H9 (cell line): Measurements from ENCODE around the gene XYLB. TPM values are rescaled to one million over a fixed set of nuclear protein-coding genes. Genes with fewer than 3 reads are reported as not detected.

Experiments
- DNase-seq: peaks from one replicate; pipeline ENCODE4 v3.0.0-alpha.2; 2017
- H2AFZ ChIP-seq: one replicate; pipeline ENCODE4 v1.6.1; 2013; ENCODE audit warnings: mild to moderate bottlenecking, low read length, control low read depth, moderate library complexity
- H2AK5ac ChIP-seq: 2 replicates; pipeline ENCODE4 v1.6.1; 2013; ENCODE audit warnings: low read length, control low read depth, mixed read lengths; ENCODE audit not compliant: insufficient read length
- H2BK120ac ChIP-seq: one replicate; pipeline ENCODE4 v1.6.1; 2013; ENCODE audit warnings: low read depth, mild to moderate bottlenecking, low read length, control low read depth, inconsistent platforms; ENCODE audit not compliant: poor library complexity, severe bottlenecking
- H2BK12ac ChIP-seq: 2 replicates; pipeline ENCODE4 v1.6.1; 2013; ENCODE audit warnings: low read length, control low read depth, mixed read lengths, low read depth; ENCODE audit not compliant: insufficient read length
- H2BK15ac ChIP-seq: 2 replicates; pipeline ENCODE4 v1.6.1; 2013; ENCODE audit warnings: low read depth, low read length, control low read depth
- H2BK20ac ChIP-seq: one replicate; pipeline ENCODE4 v1.6.1; 2013; ENCODE audit warnings: low read depth, mild to moderate bottlenecking, low read length, control low read depth, inconsistent platforms; ENCODE audit not compliant: poor library complexity, severe bottlenecking
- H2BK5ac ChIP-seq: 2 replicates; pipeline ENCODE4 v1.6.1; 2013; ENCODE audit warnings: low read length, control low read depth, mixed read lengths; ENCODE audit not compliant: insufficient read length
- H3K14ac ChIP-seq: 2 replicates; pipeline ENCODE4 v1.6.1; 2013; ENCODE audit warnings: low read length, control low read depth; ENCODE audit not compliant: insufficient read depth
- H3K18ac ChIP-seq: 2 replicates; pipeline ENCODE4 v1.6.1; 2013; ENCODE audit warnings: low read depth, mild to moderate bottlenecking, mixed read lengths, low read length, control low read depth; ENCODE audit not compliant: insufficient read length
- H3K23ac ChIP-seq: 2 replicates; pipeline ENCODE4 v1.6.1; 2013; ENCODE audit warnings: low read length, control low read depth, mixed read lengths, low read depth; ENCODE audit not compliant: insufficient read length
- H3K23me2 ChIP-seq: 2 replicates; pipeline ENCODE4 v1.6.1; 2013; ENCODE audit warnings: low read depth, mild to moderate bottlenecking, mixed read lengths, low read length, control low read depth; ENCODE audit not compliant: insufficient read length, poor library complexity, severe bottlenecking
- H3K27ac ChIP-seq: 2 replicates; pipeline ENCODE4 v1.5.1; 2013; ENCODE audit warnings: low read length, control low read depth, mixed read lengths, low read depth; ENCODE audit not compliant: insufficient read length
- H3K27me3 ChIP-seq: 2 replicates; pipeline ENCODE4 v1.6.1; 2013; ENCODE audit warnings: low read length, control low read depth, inconsistent platforms; ENCODE audit not compliant: insufficient read depth
- H3K4ac ChIP-seq: 2 replicates; pipeline ENCODE4 v1.6.1; 2013; ENCODE audit warnings: low read depth, mild to moderate bottlenecking, control low read depth, inconsistent platforms, low read length, moderate library complexity
- H3K4me1 ChIP-seq: 2 replicates; pipeline ENCODE4 v1.6.1; 2013; ENCODE audit warnings: low read length, control low read depth, inconsistent platforms; ENCODE audit not compliant: insufficient read depth
- H3K4me2 ChIP-seq: 2 replicates; pipeline ENCODE4 v1.6.1; 2013; ENCODE audit warnings: low read length, control low read depth, mixed read lengths; ENCODE audit not compliant: insufficient read length, insufficient read depth
- H3K56ac ChIP-seq: 2 replicates; pipeline ENCODE4 v1.6.1; 2013; ENCODE audit warnings: low read depth, mild to moderate bottlenecking, mixed read lengths, low read length, control low read depth; ENCODE audit not compliant: insufficient read length
- H3K79me1 ChIP-seq: 2 replicates; pipeline ENCODE4 v1.6.1; 2013; ENCODE audit warnings: low read depth, mild to moderate bottlenecking, moderate library complexity, low read length, control low read depth, inconsistent platforms; ENCODE audit not compliant: insufficient read depth, poor library complexity, severe bottlenecking
- H3K79me2 ChIP-seq: 2 replicates; pipeline ENCODE4 v1.6.1; 2013; ENCODE audit warnings: low read length, control low read depth, inconsistent platforms; ENCODE audit not compliant: insufficient read depth
- H3K9ac ChIP-seq: 2 replicates; pipeline ENCODE4 v1.6.1; 2013; ENCODE audit warnings: low read length, control low read depth, mixed read lengths; ENCODE audit not compliant: insufficient read length; ENCODE audit errors: extremely low read depth
- H3K9me3 ChIP-seq: one replicate; pipeline ENCODE4 v1.6.1; 2013; ENCODE audit warnings: low read depth, low read length, inconsistent platforms; ENCODE audit not compliant: control insufficient read depth
- H3T11ph ChIP-seq: one replicate; pipeline ENCODE4 v1.6.1; 2013; ENCODE audit warnings: mild to moderate bottlenecking, low read length, control low read depth, inconsistent platforms
- H4K20me1 ChIP-seq: one replicate; pipeline ENCODE4 v1.6.1; 2013; ENCODE audit not compliant: control insufficient read depth, insufficient read length, insufficient read depth
- H4K5ac ChIP-seq: 2 replicates; pipeline ENCODE4 v1.6.1; 2013; ENCODE audit warnings: low read depth, mild to moderate bottlenecking, mixed read lengths, low read length, control low read depth; ENCODE audit not compliant: insufficient read length
- H4K8ac ChIP-seq: replicated peaks from 2 replicates; pipeline ENCODE4 v1.6.1; 2013; ENCODE audit warnings: low read length, control low read depth, mixed read lengths, low read depth; ENCODE audit not compliant: insufficient read length
- H4K91ac ChIP-seq: 2 replicates; pipeline ENCODE4 v1.6.1; 2013; ENCODE audit warnings: low read depth, mild to moderate bottlenecking, moderate library complexity, mixed read lengths, low read length, control low read depth; ENCODE audit not compliant: insufficient read length
- H3K27ac Mint-ChIP-seq, 3 experiments: 2 replicates in 2 of 3; 3 replicates in 1 of 3; pipeline ENCODE4 v1.8.0; 2020 to 2021; ENCODE audit warnings: mixed read lengths in 3 of 3, mild to moderate bottlenecking in 1 of 3, moderate library complexity in 1 of 3
- H3K27me3 Mint-ChIP-seq: 2 replicates; pipeline ENCODE4 v1.8.0; 2021; ENCODE audit warnings: low read depth, mild to moderate bottlenecking, moderate library complexity, mixed read lengths
- H3K36me3 Mint-ChIP-seq, 3 experiments: 2 replicates in 2 of 3; 3 replicates in 1 of 3; pipeline ENCODE4 v1.8.0; 2020 to 2021; ENCODE audit warnings: low read depth in 3 of 3, mixed read lengths in 3 of 3; ENCODE audit not compliant: insufficient read depth in 1 of 3
- H3K4me1 Mint-ChIP-seq, 2 experiments: 2 replicates each; pipeline ENCODE4 v1.8.0; 2020; ENCODE audit warnings: mixed read lengths in 2 of 2
- H3K4me3 Mint-ChIP-seq, 2 experiments: 2 replicates in 1 of 2; 3 replicates in 1 of 2; pipeline ENCODE4 v1.8.0; 2020 to 2021; ENCODE audit warnings: mild to moderate bottlenecking in 2 of 2, mixed read lengths in 2 of 2, moderate library complexity in 1 of 2
- H3K9me3 Mint-ChIP-seq, 2 experiments: 2 replicates in 1 of 2; 3 replicates in 1 of 2; pipeline ENCODE4 v1.8.0; 2020; ENCODE audit warnings: mild to moderate bottlenecking in 2 of 2, mixed read lengths in 2 of 2, moderate library complexity in 1 of 2
- CTCF ChIP-seq: fragments of 200-600 bp; sonication (generic); conservative IDR thresholded peaks from 3 replicates; pipeline ENCODE4 v1.8.0; 2021; ENCODE audit warnings: antibody characterized with exemption, mild to moderate bottlenecking
- WGBS: extraction: QIAGEN DNeasy Blood & Tissue Kit; methylation state at CpG from one replicate; pipeline ENCODE4 v1.1.7; 2013; ENCODE audit warnings: missing lambda C conversion rate, low lambda C conversion rate, mixed read lengths; ENCODE audit not compliant: insufficient read length; ENCODE audit errors: extremely low coverage; 5-methylcytosine and 5-hydroxymethylcytosine counted together
- total RNA-seq: library from RNA; stranded (reverse); gene quantifications from 2 replicates; pipeline ENCODE4 v1.2.1, GENCODE V29; 2021

XYLB gene
- total RNA-seq, 1 experiment from 2014 or later: 2.6 TPM

- Histone ChIP-seq H3K9me3 (peaks cover 5% of the 10 kb centered on the region), H3K4me2 (no peak overlapping the region), H3T11ph (no peak overlapping the region), H3K23ac (no peak overlapping the region), H2BK12ac (no peak overlapping the region), H3K56ac (no peak overlapping the region), H2AK5ac (no peak overlapping the region), H3K27ac (no peak overlapping the region), H2BK20ac (no peak overlapping the region), H4K91ac (no peak overlapping the region), H3K79me1 (no peaks in the 10 kb centered on the region), H3K14ac (no peak overlapping the region), H4K5ac (no peak overlapping the region), H3K79me2 (no peaks in the 10 kb centered on the region), H3K4ac (no peak overlapping the region), H3K27me3 (no peaks in the 10 kb centered on the region), H2BK15ac (no peak overlapping the region), H4K8ac (no peak overlapping the region), H3K18ac (no peak overlapping the region), H3K9ac (no peak overlapping the region), H4K20me1 (no peaks in the 10 kb centered on the region), H3K23me2 (no peaks in the 10 kb centered on the region), H3K4me1 (no peaks in the 10 kb centered on the region), H2AFZ (no peak overlapping the region), H2BK5ac (no peak overlapping the region), H2BK120ac (no peak overlapping the region)
- Mint-ChIP-seq H3K27ac (no peak overlapping the region), H3K9me3 (peaks cover 5 to 10% of the 10 kb centered on the region in 2 experiments; a peak in 4 of 5 replicates), H3K4me1 (no peaks in the 10 kb centered on the region), H3K4me3 (no peak overlapping the region), H3K27me3 (no peaks in the 10 kb centered on the region; the same call in 1 of the 2 replicates), H3K36me3 (peaks cover 32 to 44% (median 38%) of the 10 kb centered on the region in 3 experiments)
- WGBS: no CpG with 5 or more reads among the region's 4 CpGs
- no peak for TF ChIP-seq CTCF
- DNase-seq: no peak
Observed at GRCh38 chr3:38370861-38371260, 24.3 kb downstream of the XYLB start.
